ENCODE measurements around the gene SGMS2. TPM values are rescaled to one million over a fixed set of nuclear protein-coding genes. Genes with fewer than 3 reads are reported as not detected.

Gene SGMS2
- total and polyA plus RNA-seq, 2 donors (not counting 1 experiment from before 2014, with no cell fraction given), result 0.12 TPM; not detected in 1

DNA sequence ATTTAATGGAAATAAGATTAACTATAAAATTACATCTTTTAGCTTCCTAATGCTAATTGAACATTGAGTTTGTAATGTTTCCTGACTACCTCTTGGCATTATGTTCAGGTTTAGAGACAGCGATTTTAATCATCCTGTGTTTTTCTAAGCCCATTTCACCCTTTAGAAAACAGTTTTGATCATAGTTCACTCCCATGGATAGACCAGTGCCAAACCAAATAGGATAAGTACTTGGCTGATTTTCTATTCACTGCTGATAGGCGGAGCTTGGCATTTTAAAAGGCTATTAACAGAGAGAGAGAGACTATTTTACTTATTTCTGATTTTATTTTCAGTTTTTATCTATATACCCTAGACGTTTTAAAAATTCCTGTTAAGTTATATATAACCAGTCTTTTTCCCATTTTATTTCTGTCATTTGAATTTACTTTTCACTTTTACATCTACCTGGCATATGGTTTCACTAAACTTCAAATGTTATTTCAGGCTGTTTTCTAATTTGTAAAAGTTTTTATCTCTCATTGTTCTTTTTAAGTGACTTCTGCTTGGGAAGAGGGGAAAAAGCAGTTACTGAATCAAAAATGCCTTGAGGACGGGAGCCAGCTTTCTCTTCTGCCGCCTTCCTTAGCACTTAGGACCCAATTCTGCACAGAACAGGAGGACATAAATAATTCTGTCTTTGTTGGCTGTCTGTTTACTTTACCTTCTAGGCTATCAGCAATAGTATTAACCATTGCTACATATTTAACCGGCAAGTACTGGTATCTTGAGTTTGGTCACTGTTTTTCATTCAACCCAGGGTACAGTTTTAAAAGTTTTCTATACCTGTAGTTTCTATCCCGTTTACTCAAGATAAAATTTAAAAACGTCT, 46.4 kb downstream of the SGMS2 start:
- H3K4me1 ChIP-seq (ENCODE audit: control insufficient read depth in 2 of 2, insufficient read depth in 2 of 2, low read length in 2 of 2), result no peaks in the 10 kb centered on the region
- H3K4me3 ChIP-seq (ENCODE audit: control extremely low read depth in 1 of 5, extremely low read depth in 1 of 5, insufficient read depth in 1 of 5, low read depth in 2 of 5, low read length in 4 of 5), result no peak overlapping the region
- no peaks in the 10 kb centered on the region for H3K9me3 ChIP-seq (ENCODE audit: control extremely low read depth in 1 of 3, control insufficient read depth in 2 of 3, insufficient read depth in 1 of 3, low read length in 2 of 3)
- intact Hi-C loops (cut with micrococcal nuclease), result no loop called here
- H3K4me2 ChIP-seq (replicated peaks; ENCODE audit: low read depth, low read length, poor library complexity, severe bottlenecking), result no peak overlapping the region
- no peak overlapping the region for H2AFZ ChIP-seq (ENCODE audit: insufficient read depth, low read depth, low read length, poor library complexity, severe bottlenecking)
- H3K4me1 Mint-ChIP-seq, result no peaks in the 10 kb centered on the region
- DNase-seq, result no peak
- H3K27me3 Mint-ChIP-seq, result peaks cover 9% of the 10 kb centered on the region
- H3K4me3 Mint-ChIP-seq, result no peak overlapping the region
- no peak overlapping the region for H3K9ac ChIP-seq (ENCODE audit: low read length)
- ChIA-PET POLR2A (no interaction called here), CTCF (no interaction called here)
- 95% methylated on average over 3 of the region's 8 CpGs for whole genome bisulfite sequencing (ENCODE audit: insufficient coverage)
- H3K27me3 ChIP-seq (replicated peaks in 1 of 4; ENCODE audit: control extremely low read depth in 1 of 4, control insufficient read depth in 3 of 4, insufficient read depth in 4 of 4, low read length in 3 of 4), result peaks cover 0 to 6% (median 0%) of the 10 kb centered on the region in 4 experiments
- no peak overlapping the region for H3K27ac ChIP-seq (ENCODE audit: low read length in 2 of 2)
- H3K36me3 ChIP-seq (replicated peaks in 1 of 2; ENCODE audit: control extremely low read depth in 1 of 2, control insufficient read depth in 1 of 2, extremely low read depth in 1 of 2, insufficient read depth in 2 of 2, low read length in 1 of 2), result no peaks in the 10 kb centered on the region
- H3K27ac Mint-ChIP-seq, result no peak overlapping the region
- TF ChIP-seq EZH2 (IDR thresholded peaks at IDR 0.05; ENCODE audit: borderline replicate concordance, insufficient read depth, low read depth, low read length, poor library complexity, severe bottlenecking), result no peak
- TF ChIP-seq, protein P1, sequence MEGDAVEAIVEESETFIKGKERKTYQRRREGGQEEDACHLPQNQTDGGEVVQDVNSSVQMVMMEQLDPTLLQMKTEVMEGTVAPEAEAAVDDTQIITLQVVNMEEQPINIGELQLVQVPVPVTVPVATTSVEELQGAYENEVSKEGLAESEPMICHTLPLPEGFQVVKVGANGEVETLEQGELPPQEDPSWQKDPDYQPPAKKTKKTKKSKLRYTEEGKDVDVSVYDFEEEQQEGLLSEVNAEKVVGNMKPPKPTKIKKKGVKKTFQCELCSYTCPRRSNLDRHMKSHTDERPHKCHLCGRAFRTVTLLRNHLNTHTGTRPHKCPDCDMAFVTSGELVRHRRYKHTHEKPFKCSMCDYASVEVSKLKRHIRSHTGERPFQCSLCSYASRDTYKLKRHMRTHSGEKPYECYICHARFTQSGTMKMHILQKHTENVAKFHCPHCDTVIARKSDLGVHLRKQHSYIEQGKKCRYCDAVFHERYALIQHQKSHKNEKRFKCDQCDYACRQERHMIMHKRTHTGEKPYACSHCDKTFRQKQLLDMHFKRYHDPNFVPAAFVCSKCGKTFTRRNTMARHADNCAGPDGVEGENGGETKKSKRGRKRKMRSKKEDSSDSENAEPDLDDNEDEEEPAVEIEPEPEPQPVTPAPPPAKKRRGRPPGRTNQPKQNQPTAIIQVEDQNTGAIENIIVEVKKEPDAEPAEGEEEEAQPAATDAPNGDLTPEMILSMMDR (IDR thresholded peaks at IDR 0.05), result no peak
- H3K9me3 Mint-ChIP-seq (ENCODE audit: insufficient read depth), result no peaks in the 10 kb centered on the region
- no peaks in the 10 kb centered on the region for H3K79me2 ChIP-seq (ENCODE audit: control insufficient read depth, insufficient read depth, low read length)
- H4K20me1 ChIP-seq (ENCODE audit: control insufficient read depth, insufficient read depth, low read length, poor library complexity, severe bottlenecking), result no peaks in the 10 kb centered on the region
- ATAC-seq (ENCODE audit: low read depth), result no peak

DNA sequence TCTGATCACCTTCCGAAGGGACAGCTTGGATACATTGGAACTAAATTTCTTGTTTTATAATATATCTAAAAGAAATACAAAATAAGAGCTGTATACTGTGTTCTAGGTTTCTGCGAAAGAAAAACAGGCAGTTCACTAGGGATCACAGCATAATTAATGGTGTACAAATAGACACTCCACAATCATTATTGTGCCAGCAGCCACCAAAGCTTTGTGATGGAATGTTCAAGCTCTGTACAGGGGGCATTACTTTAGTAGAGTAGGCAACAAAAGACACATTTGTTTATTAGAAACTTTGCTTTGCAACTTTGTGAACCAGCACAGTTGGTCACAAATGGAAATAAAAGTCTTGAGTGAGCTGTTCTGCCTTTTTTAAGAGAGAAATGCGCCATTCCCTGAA, 49.3 kb downstream of the SGMS2 start:
- Histone ChIP-seq H2AFZ (ENCODE audit: insufficient read depth, low read depth, low read length, poor library complexity, severe bottlenecking) (no peak overlapping the region), H3K4me2 (replicated peaks; ENCODE audit: low read depth, low read length, poor library complexity, severe bottlenecking) (no peak overlapping the region), H3K4me3 (ENCODE audit: control extremely low read depth in 1 of 5, extremely low read depth in 1 of 5, insufficient read depth in 1 of 5, low read depth in 2 of 5, low read length in 4 of 5) (no peak overlapping the region), H3K36me3 (replicated peaks in 1 of 2; ENCODE audit: control extremely low read depth in 1 of 2, control insufficient read depth in 1 of 2, extremely low read depth in 1 of 2, insufficient read depth in 2 of 2, low read length in 1 of 2) (no peaks in the 10 kb centered on the region), H3K27me3 (replicated peaks in 1 of 4; ENCODE audit: control extremely low read depth in 1 of 4, control insufficient read depth in 3 of 4, insufficient read depth in 4 of 4, low read length in 3 of 4) (peaks cover 0 to 6% (median 0%) of the 10 kb centered on the region in 4 experiments), H3K4me1 (ENCODE audit: control insufficient read depth in 2 of 2, insufficient read depth in 2 of 2, low read length in 2 of 2) (no peaks in the 10 kb centered on the region), H3K79me2 (ENCODE audit: control insufficient read depth, insufficient read depth, low read length) (no peaks in the 10 kb centered on the region), H3K27ac (ENCODE audit: low read length in 2 of 2) (no peak overlapping the region), H3K9ac (ENCODE audit: low read length) (no peak overlapping the region), H4K20me1 (ENCODE audit: control insufficient read depth, insufficient read depth, low read length, poor library complexity, severe bottlenecking) (no peaks in the 10 kb centered on the region), H3K9me3 (ENCODE audit: control extremely low read depth in 1 of 3, control insufficient read depth in 2 of 3, insufficient read depth in 1 of 3, low read length in 2 of 3) (no peaks in the 10 kb centered on the region)
- TF ChIP-seq, protein P1 (IDR thresholded peaks at IDR 0.05), result no peak
- no peak for TF ChIP-seq EZH2 (IDR thresholded peaks at IDR 0.05; ENCODE audit: borderline replicate concordance, insufficient read depth, low read depth, low read length, poor library complexity, severe bottlenecking)
- no peak overlapping the region for H3K27ac Mint-ChIP-seq
- no CpG with 5 or more reads among the region's 3 CpGs for WGBS (ENCODE audit: insufficient coverage)
- H3K9me3 Mint-ChIP-seq (ENCODE audit: insufficient read depth), result no peaks in the 10 kb centered on the region
- no peak overlapping the region for H3K4me3 Mint-ChIP-seq
- H3K4me1 Mint-ChIP-seq, result no peaks in the 10 kb centered on the region
- DNase-seq (no peak), ATAC-seq (ENCODE audit: low read depth) (no peak)
- intact Hi-C loops (cut with micrococcal nuclease), result no loop called here
- POLR2A ChIA-PET, result no interaction called here
- peaks cover 14% of the 10 kb centered on the region for H3K27me3 Mint-ChIP-seq
- CTCF ChIA-PET, result no interaction called here

Measured in B cell (primary cell).